A673 (cell line): ENCODE results near the gene GAS6. TPM values are rescaled to one million over a fixed set of nuclear protein-coding genes. Genes with fewer than 3 reads are reported as not detected.

Experiments used
- BruUV-seq: library from RNA; stranded (reverse); fragments of 400-500 nt; replicated peaks from 2 replicates; lab custom pipeline; 2021; lab: Mats Ljungman, UMichigan
- CTCF ChIA-PET: fragments of 300-600 bp; sonication (Branson Sonifier 250); formaldehyde crosslinking; loops from one replicate; lab custom pipeline; 2022; ENCODE audit warnings: antibody characterized with exemption; lab: Charles Lee
- POLR2A ChIA-PET: fragments of 300-600 bp; sonication (Branson Sonifier 250); formaldehyde crosslinking; loops from one replicate; lab custom pipeline; 2022; ENCODE audit warnings: antibody characterized with exemption; ENCODE audit not compliant: low non-redundant PET; lab: Charles Lee
- DNase-seq: peaks from one replicate; pipeline ENCODE4 v3.0.0-alpha.2; 2015; ENCODE audit warnings: low spot score
- H3K27ac ChIP-seq: fragments of 200-600 bp; sonication (generic); 2 replicates; pipeline ENCODE4 v1.5.1; 2016; ENCODE audit warnings: mixed run types, low read depth, mild to moderate bottlenecking, mixed read lengths, antibody characterized with exemption, low read length; ENCODE audit not compliant: poor library complexity, severe bottlenecking
- H3K27me3 ChIP-seq: fragments of 200-600 bp; sonication (generic); replicated peaks from 2 replicates; pipeline ENCODE4 v1.6.1; 2017; ENCODE audit warnings: mixed run types, low read depth, mild to moderate bottlenecking, mixed read lengths, antibody characterized with exemption, low read length; ENCODE audit not compliant: insufficient read depth, poor library complexity
- H3K36me3 ChIP-seq: fragments of 200-600 bp; sonication (generic); 2 replicates; pipeline ENCODE4 v1.6.1; 2016; ENCODE audit warnings: mixed run types, mild to moderate bottlenecking, mixed read lengths, antibody characterized with exemption, low read length; ENCODE audit not compliant: insufficient read depth, poor library complexity, severe bottlenecking
- H3K4me1 ChIP-seq: fragments of 200-600 bp; sonication (generic); 2 replicates; pipeline ENCODE4 v1.6.1; 2017; ENCODE audit warnings: mixed run types, mild to moderate bottlenecking, mixed read lengths, antibody characterized with exemption, low read length; ENCODE audit not compliant: insufficient read depth, poor library complexity, severe bottlenecking
- H3K4me3 ChIP-seq: fragments of 200-600 bp; sonication (generic); 2 replicates; pipeline ENCODE4 v1.5.1; 2016; ENCODE audit warnings: low read depth, mixed run types, mild to moderate bottlenecking, mixed read lengths, low read length; ENCODE audit not compliant: poor library complexity, severe bottlenecking
- H3K9me3 ChIP-seq: fragments of 200-600 bp; sonication (generic); 2 replicates; pipeline ENCODE4 v1.6.1; 2016; ENCODE audit warnings: mixed run types, low read depth, mild to moderate bottlenecking, mixed read lengths, antibody characterized with exemption, low read length; ENCODE audit not compliant: poor library complexity, severe bottlenecking
- EZH2 ChIP-seq: fragments of 200-600 bp; sonication (generic); IDR thresholded peaks from 2 replicates; pipeline ENCODE4 v1.6.1; 2017; ENCODE audit warnings: borderline replicate concordance, low read depth, mild to moderate bottlenecking, mixed read lengths, antibody characterized with exemption, low read length; ENCODE audit not compliant: poor library complexity, severe bottlenecking
- intact Hi-C: fragments of 100-400 bp; cut with micrococcal nuclease; formaldehyde crosslinking; loops from one replicate; pipeline ENCODE4 v1.10.0; 2022; ENCODE audit not compliant: unreplicated experiment
- total RNA-seq: library from RNA; stranded (reverse); gene quantifications from 2 replicates; pipeline ENCODE4 v1.2.3, GENCODE V29; 2021
- TF ChIP-seq, protein P1 (sequence below): fragments of 300-800, 200-600 bp; sonication (generic); conservative IDR thresholded peaks from 2 replicates; pipeline ENCODE4 v1.5.1; 2017; ENCODE audit warnings: low read depth, mild to moderate bottlenecking, antibody characterized with exemption, low read length, moderate library complexity, mixed read lengths

GAS6 gene
- total RNA-seq, 1 experiment from 2014 or later = 0.67 TPM

DNA sequence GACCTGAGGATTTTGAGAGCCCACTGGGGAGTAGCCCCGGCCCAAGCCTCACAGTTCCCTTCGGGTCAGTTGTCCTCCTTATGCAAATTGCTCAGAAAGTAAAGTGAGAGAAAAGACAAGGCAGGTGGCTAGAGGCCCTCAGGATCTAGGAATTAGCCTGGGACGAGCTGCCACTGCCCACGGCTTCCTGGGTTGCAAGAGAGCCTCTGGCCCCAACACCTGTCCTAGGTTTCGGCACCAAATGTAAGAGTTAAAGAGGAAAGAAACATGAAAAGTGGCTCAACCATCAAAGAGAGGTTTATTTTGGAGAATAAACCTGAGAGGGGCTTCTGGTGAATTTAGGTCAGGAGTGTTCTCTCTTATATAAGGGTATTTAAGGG lies 79.2 kb downstream of the GAS6 start:
- H3K4me3 ChIP-seq = no peak overlapping the region
- intact Hi-C loops = no loop called here
- H3K4me1 ChIP-seq = no peaks in the 10 kb centered on the region
- H3K9me3 ChIP-seq = no peaks in the 10 kb centered on the region
- ChIA-PET POLR2A (no interaction called here), CTCF (no interaction called here)
- no peak for DNase-seq
- no TSS peak for BruUV-seq
- no peaks in the 10 kb centered on the region for H3K36me3 ChIP-seq
- H3K27ac ChIP-seq = no peak overlapping the region
- peaks cover 60% of the 10 kb centered on the region for H3K27me3 ChIP-seq
- TF ChIP-seq, protein P1, sequence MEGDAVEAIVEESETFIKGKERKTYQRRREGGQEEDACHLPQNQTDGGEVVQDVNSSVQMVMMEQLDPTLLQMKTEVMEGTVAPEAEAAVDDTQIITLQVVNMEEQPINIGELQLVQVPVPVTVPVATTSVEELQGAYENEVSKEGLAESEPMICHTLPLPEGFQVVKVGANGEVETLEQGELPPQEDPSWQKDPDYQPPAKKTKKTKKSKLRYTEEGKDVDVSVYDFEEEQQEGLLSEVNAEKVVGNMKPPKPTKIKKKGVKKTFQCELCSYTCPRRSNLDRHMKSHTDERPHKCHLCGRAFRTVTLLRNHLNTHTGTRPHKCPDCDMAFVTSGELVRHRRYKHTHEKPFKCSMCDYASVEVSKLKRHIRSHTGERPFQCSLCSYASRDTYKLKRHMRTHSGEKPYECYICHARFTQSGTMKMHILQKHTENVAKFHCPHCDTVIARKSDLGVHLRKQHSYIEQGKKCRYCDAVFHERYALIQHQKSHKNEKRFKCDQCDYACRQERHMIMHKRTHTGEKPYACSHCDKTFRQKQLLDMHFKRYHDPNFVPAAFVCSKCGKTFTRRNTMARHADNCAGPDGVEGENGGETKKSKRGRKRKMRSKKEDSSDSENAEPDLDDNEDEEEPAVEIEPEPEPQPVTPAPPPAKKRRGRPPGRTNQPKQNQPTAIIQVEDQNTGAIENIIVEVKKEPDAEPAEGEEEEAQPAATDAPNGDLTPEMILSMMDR = no peak
- no peak for TF ChIP-seq EZH2

DNA sequence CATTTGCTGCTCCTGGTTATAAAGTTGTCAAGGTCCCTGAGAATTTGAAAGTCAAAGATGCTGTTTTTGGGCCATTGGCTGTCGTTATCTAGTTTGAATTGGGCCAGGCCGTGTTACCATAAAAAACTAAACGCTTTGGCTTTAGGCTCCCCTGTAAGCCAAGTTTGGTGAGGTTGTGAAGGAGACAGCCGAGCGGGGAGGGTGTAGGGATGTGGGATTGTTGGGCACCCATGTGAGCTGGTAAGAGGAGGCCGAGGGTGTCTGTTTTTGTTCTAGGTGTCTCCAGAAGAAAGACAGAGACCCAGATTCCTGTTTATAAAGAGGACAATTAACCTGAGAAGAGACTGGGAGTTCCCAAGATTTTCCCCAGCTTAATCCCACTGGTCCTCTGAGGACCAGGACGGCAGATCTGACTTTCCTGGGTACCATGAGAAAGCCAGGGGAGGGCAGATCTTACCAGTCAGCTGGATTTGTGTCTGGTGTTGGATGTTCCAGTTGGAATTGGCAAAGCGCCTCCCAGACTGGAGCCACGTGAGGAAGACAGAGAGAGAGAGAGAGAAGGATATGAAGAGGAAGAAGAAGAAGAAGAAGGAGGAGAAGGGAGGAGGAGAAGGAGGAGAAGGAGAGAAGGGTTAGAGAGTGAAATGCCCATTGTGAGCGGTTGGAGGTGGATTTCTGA lies 79.8 kb downstream of the GAS6 start:
- intact Hi-C loops = no loop called here
- TF ChIP-seq, protein P1 = no peak
- no peak for TF ChIP-seq EZH2
- H3K27me3 ChIP-seq = peaks cover 66% of the 10 kb centered on the region
- no peaks in the 10 kb centered on the region for H3K9me3 ChIP-seq
- no peak overlapping the region for H3K4me3 ChIP-seq
- DNase-seq = no peak
- H3K4me1 ChIP-seq = no peaks in the 10 kb centered on the region
- BruUV-seq = no TSS peak
- no peaks in the 10 kb centered on the region for H3K36me3 ChIP-seq
- ChIA-PET CTCF (no interaction called here), POLR2A (no interaction called here)
- H3K27ac ChIP-seq = no peak overlapping the region

- no TSS peak for BruUV-seq
- no peak for DNase-seq
- Histone ChIP-seq H3K4me3 (no peak overlapping the region), H3K27ac (no peak overlapping the region), H3K36me3 (no peaks in the 10 kb centered on the region), H3K27me3 (peaks cover 69% of the 10 kb centered on the region), H3K9me3 (no peaks in the 10 kb centered on the region), H3K4me1 (no peaks in the 10 kb centered on the region)
- intact Hi-C loops = no loop called here
- CTCF ChIA-PET = no interaction called here
- POLR2A ChIA-PET = no interaction called here
- TF ChIP-seq, protein P1 = no peak
- TF ChIP-seq EZH2 = no peak
Observed at GRCh38 chr13:113783200-113783881, 80.5 kb downstream of the GAS6 start.
